ENCODE results near the gene CEP192.

Gene CEP192

DNA sequence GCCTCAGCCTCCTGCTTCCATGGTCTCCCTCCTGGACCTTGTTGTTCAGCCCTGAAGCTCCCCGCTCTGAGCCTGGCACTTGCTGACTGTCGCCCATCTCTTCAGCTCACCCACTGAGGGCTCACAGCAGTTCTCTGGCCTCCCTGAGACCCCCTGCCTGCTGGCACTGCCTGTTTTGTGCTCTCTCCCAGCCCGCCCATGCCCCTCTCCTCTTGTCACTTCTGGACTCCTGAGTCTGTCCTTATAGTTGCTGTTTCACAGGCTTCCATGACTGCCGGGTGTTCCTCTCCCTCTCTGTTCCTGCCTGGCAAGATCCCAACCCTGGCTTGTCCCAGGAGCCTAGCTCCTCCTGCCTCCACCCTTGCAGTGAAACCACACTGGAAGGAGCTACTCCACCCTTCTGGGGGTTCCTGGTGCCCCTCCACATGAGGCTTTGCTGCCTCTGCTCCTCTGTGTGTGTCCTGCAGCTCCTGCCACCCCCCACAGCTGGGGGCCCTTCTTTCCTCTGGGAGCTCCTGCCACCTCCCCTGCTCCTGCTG, 110.6 kb downstream of the CEP192 start:
- no peak for DNase-seq

DNA sequence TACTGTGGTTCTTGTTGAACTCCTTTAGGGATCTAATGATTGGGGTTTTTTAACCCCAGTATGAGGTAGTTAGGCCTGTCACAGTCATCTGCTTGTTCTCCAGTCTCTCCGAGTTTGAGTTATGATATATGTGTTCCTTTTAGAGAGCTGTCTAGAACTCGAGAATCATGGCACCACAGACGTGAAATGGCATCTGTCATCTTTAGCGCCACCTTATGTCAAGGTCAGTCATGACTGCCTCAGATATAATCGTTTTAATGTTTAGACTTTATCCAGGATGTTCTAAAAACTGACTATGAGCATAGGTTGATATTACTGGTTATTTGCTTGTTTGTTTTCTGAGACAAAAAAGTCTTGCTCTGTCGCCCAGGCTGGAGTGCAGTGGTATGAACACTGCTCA, 112.2 kb downstream of the CEP192 start:
- no peak for DNase-seq

DNA sequence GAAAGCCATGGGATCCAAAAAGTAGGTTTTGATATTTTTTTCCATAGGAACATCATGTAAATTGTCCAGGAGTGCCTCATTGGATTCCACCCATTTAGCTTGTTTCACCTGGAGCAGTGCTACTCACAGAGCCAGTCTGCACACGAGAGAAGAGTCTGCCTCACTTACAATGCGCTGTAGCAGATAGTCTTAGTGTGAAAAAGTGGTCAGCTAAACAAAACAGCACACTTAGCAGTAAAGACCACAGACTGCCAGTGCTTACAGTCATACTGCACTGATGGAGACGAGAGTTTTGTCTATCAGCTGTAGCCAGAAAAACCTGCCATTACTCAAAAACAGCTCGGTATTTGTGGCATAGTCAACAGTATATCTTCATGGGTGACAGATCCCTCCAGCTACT, 113.9 kb downstream of the CEP192 start:
- DNase-seq, result no peak

DNA sequence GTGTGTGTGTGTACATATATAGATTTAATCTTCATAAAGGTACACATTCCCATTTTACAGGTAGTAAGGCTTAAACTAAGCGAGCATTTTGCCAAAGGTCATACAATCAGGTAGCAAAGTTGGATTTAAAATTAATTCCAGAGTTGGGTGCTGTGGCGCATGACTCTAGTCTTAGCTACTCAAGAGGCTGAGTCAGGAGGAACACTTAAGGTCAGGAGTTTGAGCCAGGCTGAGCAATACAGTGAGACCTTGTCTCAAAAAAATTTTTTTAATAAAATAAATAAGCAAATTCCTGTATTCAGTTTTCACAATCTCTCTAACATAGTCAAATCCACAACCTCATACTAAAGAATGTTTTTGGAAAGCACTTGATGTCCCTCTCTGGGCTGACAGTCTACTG, 115.9 kb downstream of the CEP192 start:
- DNase-seq, result no peak

DNA sequence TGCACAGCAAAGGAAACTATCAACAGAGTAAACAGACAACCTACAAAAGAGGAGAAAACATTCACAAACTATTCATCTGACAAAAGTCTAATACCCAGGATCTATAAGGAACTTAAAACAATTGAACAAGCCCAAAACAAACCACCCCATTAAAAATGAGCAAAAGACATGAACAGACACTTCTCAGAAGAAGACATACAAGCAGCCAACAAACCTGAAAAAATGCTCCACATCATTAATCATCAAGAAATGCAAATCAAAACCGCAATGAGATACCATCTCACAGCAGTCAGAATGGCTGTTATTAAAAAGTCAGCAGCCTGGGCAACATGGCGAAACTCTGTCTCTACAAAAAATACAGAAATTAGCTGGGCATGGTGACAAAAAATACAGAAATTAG, 117.2 kb downstream of the CEP192 start:
- no peak for DNase-seq

DNA sequence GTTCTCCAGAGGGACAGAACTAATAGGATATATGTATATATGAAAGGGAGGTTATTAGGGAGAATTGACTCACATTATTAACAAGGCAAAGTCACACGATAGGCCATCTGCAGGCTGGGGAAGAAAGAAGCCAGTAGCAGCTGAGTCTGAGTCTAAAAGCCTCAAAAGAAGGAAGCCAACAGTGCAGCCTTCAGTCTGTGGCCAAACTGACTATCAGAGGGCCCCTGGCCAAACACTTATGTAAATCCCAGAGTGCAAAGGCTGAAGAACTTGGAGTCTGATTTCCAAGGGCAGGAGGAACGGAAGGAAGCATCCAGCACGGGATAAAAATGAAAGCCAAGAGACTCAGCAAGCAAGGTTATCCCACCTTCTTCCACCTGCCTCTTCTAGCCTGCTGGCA, 119.4 kb downstream of the CEP192 start:
- DNase-seq, result no peak

DNA sequence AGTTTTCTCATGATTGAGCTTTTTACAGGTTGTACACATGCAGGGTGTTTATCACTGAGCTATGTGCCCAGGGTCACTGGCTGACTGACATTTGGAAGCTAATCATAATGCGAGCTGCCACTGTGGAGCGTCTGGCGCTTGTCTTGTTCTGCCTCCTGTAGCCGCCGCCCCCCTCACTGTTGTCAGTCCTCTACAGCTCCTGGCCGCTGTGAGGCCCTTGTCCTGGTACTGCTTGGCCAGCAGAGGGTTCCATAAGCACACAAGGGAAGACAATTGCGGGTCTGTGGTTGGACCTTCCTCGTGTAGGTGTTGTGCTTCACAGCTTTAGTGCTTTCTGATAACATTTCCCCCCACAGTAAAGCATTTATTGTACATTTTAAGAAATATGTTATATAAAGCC, 121.8 kb downstream of the CEP192 start:
- DNase-seq, result peak; percentile 96

DNA sequence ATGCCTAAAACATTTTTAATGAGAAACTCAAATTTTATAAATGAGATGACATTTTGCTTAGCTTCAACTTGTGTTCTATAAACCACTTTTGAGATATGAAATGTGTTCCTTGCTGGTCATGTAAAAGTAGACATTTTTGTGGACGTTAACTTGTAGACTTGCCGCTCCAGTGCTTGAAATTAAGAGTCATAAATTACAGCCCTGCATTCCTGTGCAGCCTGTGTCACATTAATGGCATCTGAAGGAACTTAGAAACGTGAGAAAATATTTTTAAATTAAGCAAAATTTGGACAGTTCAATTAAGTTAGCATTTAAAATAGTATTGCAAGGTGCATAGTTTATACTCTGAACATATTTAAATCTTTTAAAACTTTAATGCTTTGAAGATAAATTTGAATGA, 129.1 kb downstream of the CEP192 start:
- no peak for DNase-seq

DNA sequence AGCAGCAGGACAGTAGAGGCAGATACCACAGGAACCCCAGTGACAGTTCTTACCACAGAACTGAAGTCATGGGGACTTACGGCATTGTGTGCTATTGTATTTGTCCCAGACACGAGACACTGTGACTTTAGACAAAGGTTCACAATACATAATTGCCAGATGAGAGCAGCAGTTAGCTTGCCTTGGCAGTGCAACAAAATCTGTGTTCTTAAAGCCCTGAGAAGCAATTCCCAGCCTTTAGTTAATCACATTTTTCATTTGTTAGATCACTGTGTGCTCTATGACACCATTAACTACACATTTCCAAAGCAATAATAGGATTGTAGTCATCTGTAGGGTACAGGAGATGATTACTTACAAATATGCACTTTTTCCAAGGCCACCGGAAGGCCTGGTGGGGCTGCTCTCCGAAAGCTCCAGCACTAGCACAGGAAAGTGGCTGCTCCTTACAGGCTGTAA, 129.8 kb downstream of the CEP192 start:
- DNase-seq, result no peak

DNA sequence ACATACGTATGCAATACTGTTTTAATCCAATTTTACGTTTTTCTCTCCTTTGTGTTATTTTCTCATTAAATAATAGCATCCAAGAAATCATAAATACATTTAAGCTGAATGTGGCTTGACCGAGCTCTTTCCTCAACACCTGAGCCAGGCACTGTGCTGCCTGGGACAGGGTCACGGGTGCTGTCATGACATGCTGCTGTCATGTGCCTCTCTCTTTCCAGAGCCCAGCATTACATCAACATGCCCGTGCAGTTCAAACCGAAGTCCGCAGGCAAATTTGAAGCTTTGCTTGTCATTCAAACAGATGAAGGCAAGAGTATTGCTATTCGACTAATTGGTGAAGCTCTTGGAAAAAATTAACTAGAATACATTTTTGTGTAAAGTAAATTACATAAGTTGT, 133.2 kb downstream of the CEP192 start:
- no peak for DNase-seq

DNA sequence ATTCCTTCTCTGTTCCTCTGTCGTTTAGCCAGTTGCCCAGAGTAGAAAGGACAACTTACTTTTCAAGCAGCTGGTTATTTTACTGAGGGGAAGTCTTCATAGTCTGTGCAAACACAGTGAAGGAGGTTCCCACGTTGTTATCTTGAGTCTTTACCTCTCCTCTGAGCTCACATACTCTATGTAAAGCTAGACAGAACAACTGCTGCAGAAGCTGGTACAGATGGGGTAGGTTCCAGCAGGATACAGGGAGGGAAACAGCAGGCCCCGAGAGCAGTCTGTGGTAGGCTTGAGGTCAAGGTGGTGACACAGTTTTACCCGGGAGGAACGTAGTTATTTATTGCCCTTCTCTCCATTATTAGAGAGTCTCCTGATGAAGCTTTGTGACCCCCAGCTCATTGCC, 134.0 kb downstream of the CEP192 start:
- DNase-seq, result no peak

DNA sequence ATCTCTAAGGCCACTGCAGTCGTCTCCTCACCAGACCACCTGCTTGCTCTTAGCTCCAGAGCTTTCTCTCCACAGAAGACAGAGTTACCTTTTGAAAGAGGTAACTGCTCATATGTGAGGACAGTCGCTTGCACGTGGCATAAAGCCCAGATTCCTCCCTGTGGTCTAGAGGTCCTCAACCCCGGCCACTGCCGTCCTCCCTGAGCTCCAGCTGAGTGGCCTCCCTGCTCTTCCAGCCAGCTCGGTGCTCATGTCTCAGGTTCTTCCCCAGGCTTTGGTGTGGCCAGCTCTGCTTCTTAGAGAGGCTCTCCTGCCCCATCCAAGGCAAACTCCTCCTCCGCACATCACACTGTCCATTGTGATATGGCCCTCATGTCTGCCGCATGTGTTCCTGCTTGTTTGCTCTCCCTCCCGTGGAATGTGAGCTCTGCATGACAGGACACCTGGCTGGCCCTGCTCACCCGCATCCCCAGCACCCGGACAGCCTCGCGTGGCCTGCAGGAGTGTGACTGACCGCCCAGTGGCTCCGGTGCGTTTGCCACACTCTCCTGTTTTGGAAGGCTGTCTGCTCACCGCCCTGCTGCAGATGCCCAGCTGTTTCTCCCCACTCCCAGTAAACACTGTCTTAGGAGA, 135.9 kb downstream of the CEP192 start:
- DNase-seq, result no peak

DNA sequence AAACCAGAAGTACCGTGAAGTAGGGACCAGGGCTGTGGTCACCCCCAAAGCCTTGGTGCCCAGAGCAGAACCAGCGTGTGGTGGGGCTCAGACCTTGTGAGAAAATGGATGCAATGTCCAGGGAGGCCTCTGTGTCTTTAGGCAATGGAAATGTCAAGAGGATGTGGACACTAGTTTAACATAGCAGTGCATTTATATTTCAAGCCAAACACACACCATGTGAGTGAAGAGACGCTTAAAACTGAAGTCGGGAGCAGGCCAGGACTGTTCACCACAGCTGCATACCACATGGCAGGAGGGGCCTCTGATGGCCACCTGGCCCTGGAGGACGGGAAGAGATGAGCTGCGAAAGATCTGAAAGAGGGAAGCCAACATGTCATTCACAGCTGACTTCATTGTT, 140.1 kb downstream of the CEP192 start:
- DNase-seq, result no peak

DNA sequence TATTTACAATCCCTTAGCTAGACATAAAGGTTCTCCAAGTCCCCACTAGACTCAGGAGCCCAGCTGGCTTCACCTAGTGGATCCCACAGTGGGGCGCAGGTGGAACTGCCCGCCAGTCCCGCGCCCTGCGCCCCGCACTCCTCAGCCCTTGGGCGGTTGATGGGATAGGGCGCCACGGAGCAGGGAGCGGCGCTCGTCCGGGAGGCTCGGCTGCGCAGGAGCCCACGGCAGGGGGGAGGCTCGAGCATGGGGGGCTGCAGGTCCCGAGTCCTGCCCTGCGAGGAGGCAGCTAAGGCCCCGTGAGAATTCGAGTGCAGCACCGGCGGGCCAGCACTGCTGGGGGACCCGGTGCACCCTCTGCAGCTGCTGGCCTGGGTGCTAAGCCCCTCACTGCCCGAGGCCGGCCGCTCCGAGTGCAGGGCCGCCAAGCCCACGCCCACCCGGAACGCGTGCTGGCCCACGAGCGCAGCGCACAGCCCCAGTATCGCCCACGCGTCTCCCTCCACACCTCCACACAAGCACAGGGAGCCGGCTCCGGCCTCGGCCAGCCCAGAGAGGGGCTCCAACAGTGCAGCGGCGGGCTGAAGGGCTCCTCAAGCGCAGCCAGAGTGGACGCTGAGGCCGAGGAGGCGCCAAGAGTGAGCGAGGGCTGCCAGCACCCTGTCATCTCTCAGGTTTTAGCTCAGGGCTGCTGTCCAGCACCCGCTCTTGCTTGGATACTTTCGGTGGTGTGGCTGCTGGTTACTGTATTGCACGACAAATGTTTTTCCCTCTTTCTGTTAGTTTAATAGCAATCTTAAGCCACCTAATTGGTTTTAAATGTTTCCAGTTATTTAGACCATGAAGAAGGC, 143.6 kb downstream of the CEP192 start:
- no peak for DNase-seq

DNA sequence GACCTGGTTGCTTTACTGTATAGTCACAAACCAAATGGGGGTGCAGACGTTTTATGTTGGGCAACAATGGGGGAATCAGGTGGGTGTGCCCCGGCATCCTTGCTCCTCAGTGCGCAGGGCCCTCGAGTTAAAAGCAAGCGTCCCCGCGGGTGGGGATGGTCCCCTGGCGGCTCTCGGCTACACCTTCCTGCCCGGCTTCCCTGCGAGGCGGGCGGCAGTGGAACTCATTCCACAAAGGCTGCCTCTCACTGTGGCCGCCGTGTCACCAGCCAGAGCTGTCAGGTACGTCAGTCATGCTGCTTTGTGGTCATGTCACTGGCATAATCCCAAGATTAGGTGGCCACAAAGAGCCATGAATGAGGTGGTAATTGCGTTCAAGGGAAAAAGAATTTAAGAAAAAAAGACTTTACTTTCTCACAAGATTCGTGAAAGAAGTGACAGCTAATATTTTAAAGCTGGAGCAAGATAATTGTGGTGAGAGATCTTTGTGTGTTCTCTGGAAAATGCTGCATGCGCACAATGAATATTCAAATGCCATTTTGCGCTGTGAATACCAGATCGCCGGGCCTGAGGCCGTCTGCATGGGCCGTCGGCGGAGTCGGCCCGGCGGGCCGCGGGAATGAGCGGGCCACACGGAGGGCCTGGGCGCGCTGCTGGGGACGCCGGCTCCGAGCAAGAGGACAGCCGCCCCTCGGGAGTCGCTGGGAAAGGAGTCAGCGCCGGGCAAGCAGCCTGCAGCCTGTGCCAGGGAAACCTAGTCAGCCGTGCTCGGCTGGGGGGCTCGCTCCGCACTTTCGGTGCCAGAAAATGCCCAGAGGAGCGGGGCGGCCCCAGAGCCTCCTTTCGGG, 145.1 kb downstream of the CEP192 start:
- no peak for DNase-seq

DNA sequence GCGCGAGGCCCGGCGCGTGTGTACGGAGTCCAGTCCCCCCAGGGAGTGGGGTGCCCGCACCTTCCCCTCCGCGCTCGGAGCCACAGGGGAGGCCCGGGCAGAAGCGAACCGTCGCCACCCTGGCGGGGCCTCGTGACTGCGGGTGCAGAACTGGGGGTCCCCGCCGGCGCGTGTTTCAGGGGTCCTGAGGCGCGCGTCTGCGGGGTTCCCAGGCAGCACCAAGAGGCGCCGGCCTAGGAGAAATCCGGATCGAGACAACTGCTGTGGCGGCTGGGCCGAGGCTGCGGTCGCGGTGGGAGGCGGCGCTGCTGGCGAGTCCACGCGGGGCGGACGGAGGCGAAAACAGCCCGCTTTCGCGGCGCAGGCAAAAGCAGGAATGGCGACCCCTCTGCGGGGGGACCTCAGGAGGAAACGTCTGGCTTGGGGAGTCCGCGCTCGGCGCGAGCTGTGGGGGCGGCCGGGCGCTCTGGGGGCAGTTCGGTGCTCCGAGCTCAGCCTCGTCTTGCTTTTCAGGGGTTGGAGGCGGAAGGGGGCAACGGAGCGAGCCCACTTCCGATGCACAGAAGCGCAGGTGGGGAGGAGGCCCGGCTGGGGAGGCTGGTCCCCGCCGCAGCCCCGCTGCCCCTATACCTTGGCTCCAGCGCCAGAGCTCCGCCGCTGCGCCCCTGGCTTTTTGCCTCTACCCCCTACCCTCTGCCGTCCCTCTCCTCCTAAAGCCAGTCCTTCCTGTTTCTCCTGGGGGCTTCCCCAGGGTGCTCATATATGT, 145.9 kb downstream of the CEP192 start:
- no peak for DNase-seq

DNA sequence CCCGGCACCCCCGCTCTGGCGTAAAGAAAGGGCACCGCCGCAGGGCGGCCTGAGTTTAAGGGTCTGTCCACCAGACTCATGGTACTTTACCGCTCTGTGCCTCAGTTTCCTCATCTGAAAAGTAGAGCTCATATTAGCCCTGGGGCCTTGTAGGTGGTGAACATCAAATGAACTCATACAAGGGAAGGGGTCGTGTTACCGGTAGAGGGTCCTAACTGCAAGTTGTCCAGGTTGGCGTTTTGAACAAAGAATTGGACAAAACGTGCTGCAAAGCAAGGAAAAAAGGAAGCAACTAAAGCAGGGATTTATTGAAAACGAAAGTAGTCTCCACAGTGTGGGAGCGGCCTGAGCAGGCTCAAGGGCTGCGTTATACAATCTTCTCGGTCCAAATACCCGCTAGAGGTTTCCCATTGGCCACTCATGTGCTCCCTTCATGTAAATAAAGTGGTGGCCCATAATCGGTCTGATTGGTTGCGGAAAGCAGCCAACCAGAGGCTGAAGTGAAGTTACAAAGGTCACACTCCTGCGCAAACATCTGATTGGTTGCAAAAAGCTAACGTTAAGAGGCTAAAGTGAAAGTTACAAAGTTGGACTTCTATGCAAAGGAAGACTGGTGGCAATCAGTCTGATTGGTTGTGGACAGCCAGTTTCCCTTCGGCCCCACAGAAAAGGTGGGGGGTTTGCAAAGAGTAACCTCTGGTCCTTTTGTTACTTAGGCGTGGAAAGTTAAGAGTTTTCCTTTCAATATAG, 146.7 kb downstream of the CEP192 start:
- DNase-seq, result no peak

DNA sequence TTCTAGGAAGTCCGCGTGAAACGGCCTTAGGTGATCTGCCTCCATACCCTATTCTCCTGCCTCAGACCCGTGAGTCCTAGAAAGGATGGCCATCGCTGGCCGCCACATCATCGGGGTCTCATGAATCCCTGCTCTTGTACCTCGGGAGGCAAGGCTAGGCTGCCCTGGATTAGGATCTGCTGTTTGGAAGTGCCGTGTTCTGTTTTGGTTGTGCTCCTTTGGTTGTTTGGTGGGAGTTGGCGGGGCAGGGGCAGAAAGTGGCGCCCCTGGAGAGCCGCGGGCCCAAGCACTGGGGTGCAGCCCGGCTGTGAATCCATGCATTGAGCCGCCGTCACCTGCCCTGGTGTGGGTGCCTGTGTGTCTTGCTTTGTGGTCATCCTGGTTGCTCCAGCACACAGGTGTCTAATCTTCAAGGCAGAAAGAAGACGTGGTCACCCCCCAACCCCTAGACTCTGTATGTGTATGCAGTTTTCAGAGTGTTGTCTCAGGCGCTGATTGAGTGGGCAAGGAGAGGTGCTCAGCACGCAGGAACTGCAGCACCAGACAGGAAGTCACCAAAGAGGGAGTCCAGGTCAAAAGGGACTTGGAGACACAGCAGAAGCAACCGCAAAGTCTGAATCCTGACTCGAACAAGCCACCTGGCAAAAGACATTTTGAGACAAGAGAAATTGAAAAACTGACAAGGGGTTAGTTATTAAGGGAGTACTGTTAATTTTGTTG, 147.4 kb downstream of the CEP192 start:
- no peak for DNase-seq

DNA sequence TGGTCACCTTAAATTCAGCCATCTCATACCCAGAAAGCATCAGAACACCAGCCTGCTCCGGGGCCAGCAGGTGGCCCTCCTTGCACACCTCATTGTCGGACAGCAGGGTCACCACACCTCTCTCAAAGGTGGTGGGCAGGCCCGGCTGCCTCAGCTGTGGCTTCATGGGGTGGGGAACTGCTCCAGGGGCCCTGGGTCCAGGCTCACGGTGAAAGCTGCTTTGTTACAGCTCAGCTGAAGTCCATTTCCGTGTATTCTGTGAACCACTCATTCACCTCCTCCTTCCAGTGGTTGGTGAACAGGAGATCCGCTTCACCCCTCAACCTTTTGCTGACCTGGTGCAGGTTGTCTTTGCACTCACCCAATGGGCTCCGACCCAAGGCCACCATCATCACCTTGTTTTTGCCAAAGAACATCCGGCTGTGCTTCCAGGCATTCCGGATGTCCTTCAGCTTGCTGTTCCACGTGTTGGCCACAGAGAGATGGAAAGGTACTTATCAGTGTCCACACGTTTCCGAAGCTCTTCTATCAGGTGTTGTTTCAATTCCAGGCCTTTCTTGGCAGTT, 148.8 kb downstream of the CEP192 start:
- no peak for DNase-seq

DNA sequence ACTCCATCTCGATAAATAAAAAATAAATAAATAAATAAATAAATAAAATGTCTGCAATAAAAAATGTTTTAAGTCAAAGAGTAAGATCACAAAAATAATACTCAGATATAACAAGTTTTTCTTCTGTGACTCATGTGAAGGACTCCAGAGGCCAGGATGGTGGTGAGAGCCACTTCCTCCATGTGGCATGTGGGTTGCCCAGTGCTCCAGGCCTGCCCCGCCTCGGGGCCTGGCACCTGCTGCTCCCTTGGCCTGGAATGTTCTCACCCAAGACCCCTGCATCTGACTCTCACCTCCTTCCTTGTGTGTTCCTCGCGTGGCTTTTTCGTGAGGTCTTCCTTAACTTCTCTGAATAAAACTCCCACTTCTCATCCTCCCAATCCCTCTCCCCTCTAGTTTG, 150.0 kb downstream of the CEP192 start:
- DNase-seq, result no peak
